ENCODE results near the gene KRI1. TPM values are rescaled to one million over a fixed set of nuclear protein-coding genes. Genes with fewer than 3 reads are reported as not detected.

The KRI1 gene
- total RNA-seq, 1 donor = 5.4 TPM

- H3K4me3 ChIP-seq (ENCODE audit: insufficient read depth, low read length) = peak overlapping the region; percentile 67
- peaks cover 18% of the 10 kb centered on the region for H3K4me1 ChIP-seq (ENCODE audit: insufficient read depth, low read length)
- TF ChIP-seq, protein P1, sequence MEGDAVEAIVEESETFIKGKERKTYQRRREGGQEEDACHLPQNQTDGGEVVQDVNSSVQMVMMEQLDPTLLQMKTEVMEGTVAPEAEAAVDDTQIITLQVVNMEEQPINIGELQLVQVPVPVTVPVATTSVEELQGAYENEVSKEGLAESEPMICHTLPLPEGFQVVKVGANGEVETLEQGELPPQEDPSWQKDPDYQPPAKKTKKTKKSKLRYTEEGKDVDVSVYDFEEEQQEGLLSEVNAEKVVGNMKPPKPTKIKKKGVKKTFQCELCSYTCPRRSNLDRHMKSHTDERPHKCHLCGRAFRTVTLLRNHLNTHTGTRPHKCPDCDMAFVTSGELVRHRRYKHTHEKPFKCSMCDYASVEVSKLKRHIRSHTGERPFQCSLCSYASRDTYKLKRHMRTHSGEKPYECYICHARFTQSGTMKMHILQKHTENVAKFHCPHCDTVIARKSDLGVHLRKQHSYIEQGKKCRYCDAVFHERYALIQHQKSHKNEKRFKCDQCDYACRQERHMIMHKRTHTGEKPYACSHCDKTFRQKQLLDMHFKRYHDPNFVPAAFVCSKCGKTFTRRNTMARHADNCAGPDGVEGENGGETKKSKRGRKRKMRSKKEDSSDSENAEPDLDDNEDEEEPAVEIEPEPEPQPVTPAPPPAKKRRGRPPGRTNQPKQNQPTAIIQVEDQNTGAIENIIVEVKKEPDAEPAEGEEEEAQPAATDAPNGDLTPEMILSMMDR (IDR thresholded peaks at IDR 0.05; ENCODE audit: extremely low read depth, low read depth, low read length) = no peak
- peak overlapping the region; percentile 86 for H3K4me2 ChIP-seq (ENCODE audit: insufficient read depth, low read length)
- H3K27me3 ChIP-seq (ENCODE audit: insufficient read depth, low read length) = peaks cover 34% of the 10 kb centered on the region
- H3K27ac ChIP-seq (ENCODE audit: low read depth, low read length) = no peak overlapping the region
- peak overlapping the region; percentile 59 for H2AFZ ChIP-seq (ENCODE audit: low read length)
- DNase-seq (ENCODE audit: insufficient read length, low spot score, missing footprints) = peak; percentile 92
- H4K20me1 ChIP-seq (ENCODE audit: insufficient read depth, low read length) = no peaks in the 10 kb centered on the region
- H3K79me2 ChIP-seq (ENCODE audit: insufficient read depth, low read length) = no peaks in the 10 kb centered on the region
- no peaks in the 10 kb centered on the region for H3K36me3 ChIP-seq (ENCODE audit: insufficient read depth, low read length)
- H3K9me3 ChIP-seq (ENCODE audit: low read depth, low read length) = no peaks in the 10 kb centered on the region
These were observed 49.0 kb downstream of the KRI1 start for GRCh38 chr19:10516671-10517286.

- no peaks in the 10 kb centered on the region for H4K20me1 ChIP-seq (ENCODE audit: insufficient read depth, low read length)
- H3K9me3 ChIP-seq (ENCODE audit: low read depth, low read length) = no peaks in the 10 kb centered on the region
- no peak overlapping the region for H3K27ac ChIP-seq (ENCODE audit: low read depth, low read length)
- TF ChIP-seq, protein P1 (IDR thresholded peaks at IDR 0.05; ENCODE audit: extremely low read depth, low read depth, low read length) = no peak
- no peak overlapping the region for H3K4me3 ChIP-seq (ENCODE audit: insufficient read depth, low read length)
- peaks cover 18% of the 10 kb centered on the region for H3K4me1 ChIP-seq (ENCODE audit: insufficient read depth, low read length)
- H2AFZ ChIP-seq (ENCODE audit: low read length) = no peak overlapping the region
- DNase-seq (ENCODE audit: insufficient read length, low spot score, missing footprints) = peak; percentile 61
- peaks cover 34% of the 10 kb centered on the region for H3K27me3 ChIP-seq (ENCODE audit: insufficient read depth, low read length)
- no peaks in the 10 kb centered on the region for H3K36me3 ChIP-seq (ENCODE audit: insufficient read depth, low read length)
- H3K79me2 ChIP-seq (ENCODE audit: insufficient read depth, low read length) = no peaks in the 10 kb centered on the region
- H3K4me2 ChIP-seq (ENCODE audit: insufficient read depth, low read length) = no peak overlapping the region
These were observed 49.8 kb downstream of the KRI1 start for GRCh38 chr19:10516064-10516385.

GRCh38 chr19:10514211-10515145 is 51.3 kb downstream of the KRI1 start:
- H2AFZ ChIP-seq (ENCODE audit: low read length) = no peak overlapping the region
- H3K4me2 ChIP-seq (ENCODE audit: insufficient read depth, low read length) = no peak overlapping the region

More at GRCh38 chr19:10514211-10515145, 51.3 kb downstream of the KRI1 start:
- Histone ChIP-seq H4K20me1 (ENCODE audit: insufficient read depth, low read length) (no peaks in the 10 kb centered on the region), H3K9me3 (ENCODE audit: low read depth, low read length) (no peaks in the 10 kb centered on the region), H3K4me1 (ENCODE audit: insufficient read depth, low read length) (peaks cover 18% of the 10 kb centered on the region), H3K36me3 (ENCODE audit: insufficient read depth, low read length) (no peaks in the 10 kb centered on the region), H3K4me3 (ENCODE audit: insufficient read depth, low read length) (no peak overlapping the region), H3K27ac (ENCODE audit: low read depth, low read length) (no peak overlapping the region), H3K79me2 (ENCODE audit: insufficient read depth, low read length) (no peaks in the 10 kb centered on the region), H3K27me3 (ENCODE audit: insufficient read depth, low read length) (peaks cover 33% of the 10 kb centered on the region)
- TF ChIP-seq, protein P1 (IDR thresholded peaks at IDR 0.05; ENCODE audit: extremely low read depth, low read depth, low read length) = no peak
- DNase-seq (ENCODE audit: insufficient read length, low spot score, missing footprints) = no peak

All from osteoblast (primary cell).